HFFc6 (cell line): Measurements from ENCODE around the gene CHRNG. TPM values are rescaled to one million over a fixed set of nuclear protein-coding genes. Genes with fewer than 3 reads are reported as not detected.

Experiments used
- DNase-seq: peaks from one replicate; pipeline ENCODE4 v3.0.0-alpha.2; 2018
- H3K27ac Mint-ChIP-seq: 2 replicates; pipeline ENCODE4 v1.8.0; 2020; ENCODE audit warnings: mild to moderate bottlenecking, mixed read lengths
- H3K27me3 Mint-ChIP-seq: 2 replicates; pipeline ENCODE4 v1.8.0; 2021; ENCODE audit warnings: mild to moderate bottlenecking, moderate library complexity, mixed read lengths; ENCODE audit not compliant: insufficient read depth
- H3K36me3 Mint-ChIP-seq: 2 replicates; pipeline ENCODE4 v1.8.0; 2021; ENCODE audit warnings: low read depth, mixed read lengths
- H3K4me1 Mint-ChIP-seq: 2 replicates; pipeline ENCODE4 v1.8.0; 2020; ENCODE audit warnings: low read depth, mixed read lengths
- H3K4me3 Mint-ChIP-seq: 2 replicates; pipeline ENCODE4 v1.8.0; 2020; ENCODE audit warnings: mild to moderate bottlenecking, moderate library complexity, mixed read lengths
- H3K9me3 Mint-ChIP-seq: 2 replicates; pipeline ENCODE4 v1.8.0; 2020; ENCODE audit warnings: mild to moderate bottlenecking, mixed read lengths
- total RNA-seq, 6 experiments: library from RNA; stranded (reverse); fragmentation: NEBNext Ultra II Directional; extraction: Animal tissue kit (Norgen Biotek cat#: 25700); gene quantifications; 2 replicates in 1 of 6; 3 replicates in 5 of 6; pipeline ENCODE4 v1.2.3, GENCODE V29; 2021
- TF ChIP-seq, protein P1 (sequence below): fragments of 200-600 bp; sonication (generic); IDR thresholded peaks from 2 replicates; pipeline ENCODE4 v1.5.0; 2021; ENCODE audit warnings: antibody characterized with exemption, mild to moderate bottlenecking

Gene CHRNG
- total RNA-seq, 6 experiments from 2014 or later, result not detected

DNA sequence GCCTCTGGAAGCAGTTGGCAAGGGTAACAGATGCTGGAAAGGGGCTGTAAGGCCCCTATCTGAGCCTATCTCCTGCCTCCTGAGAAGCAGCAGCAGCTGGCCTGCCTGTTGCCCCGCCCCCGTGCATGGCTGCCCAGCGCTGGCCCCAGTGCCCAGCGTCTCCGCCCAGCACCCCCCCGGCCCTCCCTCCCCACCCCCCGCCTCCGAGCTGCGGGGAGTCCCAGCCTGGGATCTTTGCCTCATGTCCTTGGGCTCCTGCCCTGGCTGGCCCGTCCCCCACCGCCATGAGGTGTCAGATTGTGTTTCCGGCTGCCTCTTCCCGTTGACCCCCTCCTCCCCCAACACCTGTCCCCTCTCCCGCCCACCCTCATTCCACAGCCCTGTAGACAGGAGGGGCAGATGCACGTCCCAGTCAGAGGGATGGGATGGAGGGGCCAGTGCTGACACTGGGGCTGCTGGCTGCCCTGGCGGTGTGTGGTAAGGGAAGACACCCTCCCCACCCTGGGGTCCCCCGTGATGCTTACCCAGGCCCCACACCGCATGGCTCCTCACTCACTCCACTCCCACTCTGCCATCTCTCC, 13.6 kb upstream of the CHRNG start, which contains the start of gene CHRND:
Gene CHRND, plus strand, starts transcription at position 370 of the 581 bp plus-strand sequence. Its CDS starts 56 bp downstream, at position 426.
- Mint-ChIP-seq H3K27me3 (peaks cover 24% of the 10 kb centered on the region), H3K9me3 (no peaks in the 10 kb centered on the region), H3K27ac (no peak within 1 kb of the TSS)

DNA sequence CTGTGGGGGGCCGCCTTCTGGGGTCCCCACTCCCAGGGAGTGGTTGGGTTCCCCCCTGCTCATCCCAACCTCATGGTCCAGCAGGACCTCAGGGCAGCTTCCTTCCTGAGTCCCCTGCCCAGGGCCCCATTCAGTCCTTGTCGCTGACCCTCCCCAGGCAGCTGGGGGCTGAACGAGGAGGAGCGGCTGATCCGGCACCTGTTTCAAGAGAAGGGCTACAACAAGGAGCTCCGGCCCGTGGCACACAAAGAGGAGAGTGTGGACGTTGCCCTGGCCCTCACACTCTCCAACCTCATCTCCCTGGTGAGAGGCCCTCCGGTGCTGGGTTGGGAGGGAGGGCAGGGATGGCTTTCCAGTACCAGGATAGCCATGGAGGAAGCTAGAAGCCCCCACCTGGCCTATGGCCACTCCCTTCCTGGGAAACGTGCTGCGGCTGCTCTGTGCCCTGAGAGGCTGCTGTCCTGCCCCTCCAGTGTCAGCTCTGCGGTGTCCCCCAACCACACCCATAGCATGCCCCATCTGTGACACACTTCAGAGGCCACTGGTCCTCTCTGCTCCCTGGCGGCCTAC, 13.0 kb upstream of the CHRNG start:
- Mint-ChIP-seq H3K36me3 (no peaks in the 10 kb centered on the region), H3K4me3 (no peak overlapping the region), H3K4me1 (no peaks in the 10 kb centered on the region), H3K27ac (no peak overlapping the region), H3K9me3 (no peaks in the 10 kb centered on the region), H3K27me3 (peaks cover 27% of the 10 kb centered on the region)
- DNase-seq, result no peak
- TF ChIP-seq, protein P1, sequence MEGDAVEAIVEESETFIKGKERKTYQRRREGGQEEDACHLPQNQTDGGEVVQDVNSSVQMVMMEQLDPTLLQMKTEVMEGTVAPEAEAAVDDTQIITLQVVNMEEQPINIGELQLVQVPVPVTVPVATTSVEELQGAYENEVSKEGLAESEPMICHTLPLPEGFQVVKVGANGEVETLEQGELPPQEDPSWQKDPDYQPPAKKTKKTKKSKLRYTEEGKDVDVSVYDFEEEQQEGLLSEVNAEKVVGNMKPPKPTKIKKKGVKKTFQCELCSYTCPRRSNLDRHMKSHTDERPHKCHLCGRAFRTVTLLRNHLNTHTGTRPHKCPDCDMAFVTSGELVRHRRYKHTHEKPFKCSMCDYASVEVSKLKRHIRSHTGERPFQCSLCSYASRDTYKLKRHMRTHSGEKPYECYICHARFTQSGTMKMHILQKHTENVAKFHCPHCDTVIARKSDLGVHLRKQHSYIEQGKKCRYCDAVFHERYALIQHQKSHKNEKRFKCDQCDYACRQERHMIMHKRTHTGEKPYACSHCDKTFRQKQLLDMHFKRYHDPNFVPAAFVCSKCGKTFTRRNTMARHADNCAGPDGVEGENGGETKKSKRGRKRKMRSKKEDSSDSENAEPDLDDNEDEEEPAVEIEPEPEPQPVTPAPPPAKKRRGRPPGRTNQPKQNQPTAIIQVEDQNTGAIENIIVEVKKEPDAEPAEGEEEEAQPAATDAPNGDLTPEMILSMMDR, result no peak

More for the DNA sequence above, 13.6 kb upstream of the CHRNG start, which contains the start of gene CHRND:
- no peak for DNase-seq
- H3K36me3 Mint-ChIP-seq, result no peaks in the 10 kb centered on the region
- H3K4me1 Mint-ChIP-seq, result no peaks in the 10 kb centered on the region
- H3K4me3 Mint-ChIP-seq, result no peak within 1 kb of the TSS
- TF ChIP-seq, protein P1, result no peak

- no peak overlapping the region for H3K27ac Mint-ChIP-seq
These were observed 11.5 kb upstream of the CHRNG start for GRCh38 chr2:232527905-232528470.

GRCh38 chr2:232528746-232529460, 10.6 kb upstream of the CHRNG start:
- H3K9me3 Mint-ChIP-seq, result no peaks in the 10 kb centered on the region
- no peaks in the 10 kb centered on the region for H3K4me1 Mint-ChIP-seq
- no peak for DNase-seq
- H3K27me3 Mint-ChIP-seq, result peaks cover 29% of the 10 kb centered on the region
- H3K36me3 Mint-ChIP-seq, result no peaks in the 10 kb centered on the region
- H3K4me3 Mint-ChIP-seq, result no peak overlapping the region
- no peak overlapping the region for H3K27ac Mint-ChIP-seq
- TF ChIP-seq, protein P1, result no peak

More at GRCh38 chr2:232527905-232528470, 11.5 kb upstream of the CHRNG start:
- Mint-ChIP-seq H3K9me3 (no peaks in the 10 kb centered on the region), H3K27me3 (peaks cover 27% of the 10 kb centered on the region), H3K4me1 (no peaks in the 10 kb centered on the region), H3K36me3 (no peaks in the 10 kb centered on the region), H3K4me3 (no peak overlapping the region)
- TF ChIP-seq, protein P1, result no peak
- DNase-seq, result no peak

DNA sequence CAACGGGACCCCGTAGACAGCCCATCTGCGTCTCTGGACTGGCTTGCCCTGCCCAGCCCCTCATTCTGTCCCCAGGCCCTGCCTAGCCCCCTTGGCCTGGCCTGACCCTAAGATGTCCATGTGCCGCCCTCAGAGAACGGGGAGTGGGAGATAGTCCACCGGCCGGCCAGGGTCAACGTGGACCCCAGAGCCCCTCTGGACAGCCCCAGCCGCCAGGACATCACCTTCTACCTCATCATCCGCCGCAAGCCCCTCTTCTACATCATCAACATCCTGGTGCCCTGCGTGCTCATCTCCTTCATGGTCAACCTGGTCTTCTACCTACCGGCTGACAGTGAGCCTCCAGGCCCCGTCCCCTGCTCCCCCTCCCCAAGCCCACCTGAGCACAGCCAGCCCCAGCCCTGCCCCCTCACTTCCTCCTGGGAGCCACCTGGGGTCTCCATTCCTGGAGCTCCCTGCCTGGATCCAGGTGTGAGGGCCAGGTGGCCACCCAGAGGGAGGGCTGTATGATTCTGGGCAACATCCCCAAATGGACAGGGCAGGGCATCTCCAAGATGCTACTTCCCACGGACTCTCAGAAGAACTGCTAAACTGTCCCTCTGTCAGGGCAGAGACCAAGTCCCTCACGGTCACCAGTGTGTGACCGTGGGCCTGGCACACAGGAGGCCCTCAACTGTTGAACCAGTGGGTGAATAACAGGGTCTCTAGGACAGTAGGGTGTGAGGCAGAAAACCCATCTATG, 9.5 kb upstream of the CHRNG start:
- no peak for DNase-seq
- H3K9me3 Mint-ChIP-seq, result no peaks in the 10 kb centered on the region
- no peak overlapping the region for H3K27ac Mint-ChIP-seq
- H3K27me3 Mint-ChIP-seq, result peaks cover 31% of the 10 kb centered on the region
- TF ChIP-seq, protein P1, result no peak
- no peaks in the 10 kb centered on the region for H3K36me3 Mint-ChIP-seq
- no peak overlapping the region for H3K4me3 Mint-ChIP-seq
- no peaks in the 10 kb centered on the region for H3K4me1 Mint-ChIP-seq
